HG03175 (cell line): Measurements from ENCODE around the gene ASF1B.

Source experiments
- ATAC-seq: cut with Tn5 transposase; IDR thresholded peaks from one replicate; pipeline ENCODE4 v1.9.1; 2021; ENCODE audit warnings: mild to moderate bottlenecking, moderate library complexity; ENCODE audit not compliant: unreplicated experiment

Gene ASF1B

DNA sequence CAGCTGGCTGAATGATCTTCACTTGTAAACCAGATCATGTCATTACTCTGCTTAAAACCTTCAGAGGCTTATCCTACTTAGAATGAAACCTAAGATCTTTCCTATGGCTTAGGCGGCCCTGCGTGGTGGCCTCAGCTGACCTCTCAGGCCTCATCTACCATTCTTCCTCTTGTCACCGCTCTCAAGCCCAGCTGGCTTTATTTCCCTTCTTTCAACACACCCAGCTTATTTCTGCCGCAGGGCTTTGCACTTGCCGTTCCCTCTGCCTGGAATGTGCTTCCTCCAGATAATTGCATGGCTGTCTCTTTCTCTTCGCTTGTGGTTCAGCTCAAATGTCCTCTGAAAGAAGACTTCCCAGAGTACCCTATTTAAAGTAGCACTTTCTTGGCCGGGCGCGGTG is 3.6 kb upstream of the ASF1B start:
- no peak for ATAC-seq

DNA sequence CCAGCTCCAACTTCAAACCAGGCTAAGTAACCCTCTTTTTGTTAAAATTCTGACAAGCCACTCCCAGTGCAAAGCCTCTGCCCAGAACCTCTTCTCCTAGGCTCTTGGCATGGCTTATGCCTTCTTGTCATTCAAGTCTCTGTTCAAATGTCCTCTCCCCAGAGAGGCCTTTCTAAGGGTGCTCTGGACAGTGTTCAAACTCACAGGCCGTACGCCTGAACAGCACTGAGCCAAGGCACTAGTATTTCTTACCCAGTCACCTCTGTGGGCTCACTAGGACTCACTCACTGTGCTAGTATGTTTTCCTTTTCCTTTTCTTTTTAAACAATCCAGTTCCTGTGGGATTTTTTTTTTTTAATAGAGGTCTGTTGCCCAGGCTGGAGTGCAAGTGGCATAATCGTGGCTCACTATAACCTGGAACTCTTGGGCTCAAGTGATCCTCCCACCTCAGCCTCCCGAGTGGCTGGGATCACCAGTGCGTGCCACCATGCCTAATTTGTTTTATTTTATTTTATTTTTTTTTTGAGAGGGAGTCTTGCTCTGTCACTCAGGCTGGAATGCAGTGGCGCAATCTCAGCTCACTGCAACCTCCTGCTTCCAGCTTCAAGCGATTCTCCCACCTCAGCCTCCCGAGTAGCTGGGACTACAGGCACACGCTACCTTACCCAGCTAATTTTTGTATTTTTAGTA is 2.3 kb upstream of the ASF1B start:
- no peak for ATAC-seq

DNA sequence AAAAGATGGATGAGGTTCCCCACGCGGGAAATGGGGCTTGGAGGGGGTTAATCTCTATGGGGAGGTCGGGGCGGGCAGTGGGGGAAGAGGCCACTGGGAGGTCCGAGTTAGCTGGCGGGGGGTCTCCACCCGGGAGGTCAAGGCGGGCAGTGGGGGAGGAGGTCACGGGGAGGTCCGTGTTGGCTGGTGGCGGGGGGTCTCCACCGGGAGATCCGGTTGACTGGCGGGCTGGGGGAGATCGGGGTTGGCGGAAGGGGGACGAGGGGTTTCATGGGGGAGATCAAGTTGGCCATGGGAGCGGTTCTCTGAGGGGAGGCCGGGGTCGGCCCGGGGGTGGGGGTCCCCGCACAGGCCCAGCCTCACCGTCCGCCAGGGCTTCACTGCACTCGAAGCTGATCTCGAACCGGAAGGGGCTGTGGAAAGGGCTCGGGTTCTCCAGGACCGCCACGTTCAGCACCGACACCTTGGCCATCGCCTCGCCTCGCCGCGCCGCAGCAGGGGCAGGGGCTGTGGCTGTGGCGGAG is 342 bp downstream of the ASF1B start:
- no peak for ATAC-seq

DNA sequence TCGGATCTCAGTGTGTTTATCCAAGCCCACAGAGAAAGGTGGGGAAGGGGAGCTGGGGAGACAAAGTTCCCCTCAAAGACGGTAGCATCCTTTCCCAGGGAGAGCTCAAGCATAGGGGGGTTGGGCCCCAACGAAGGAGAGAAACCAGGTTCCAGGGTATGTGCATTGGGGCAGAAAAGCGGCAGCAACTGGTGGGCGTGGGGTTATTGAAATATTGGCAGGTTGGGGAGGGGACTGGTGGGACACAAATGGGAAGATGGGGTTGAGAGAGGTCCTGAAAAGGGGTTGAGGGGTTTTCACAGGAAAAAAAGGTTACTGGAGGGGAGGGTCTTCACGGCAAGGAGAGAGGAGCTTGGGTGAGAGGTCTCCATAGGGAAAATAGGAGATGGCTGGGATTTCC is 1.0 kb downstream of the ASF1B start:
- no peak for ATAC-seq

DNA sequence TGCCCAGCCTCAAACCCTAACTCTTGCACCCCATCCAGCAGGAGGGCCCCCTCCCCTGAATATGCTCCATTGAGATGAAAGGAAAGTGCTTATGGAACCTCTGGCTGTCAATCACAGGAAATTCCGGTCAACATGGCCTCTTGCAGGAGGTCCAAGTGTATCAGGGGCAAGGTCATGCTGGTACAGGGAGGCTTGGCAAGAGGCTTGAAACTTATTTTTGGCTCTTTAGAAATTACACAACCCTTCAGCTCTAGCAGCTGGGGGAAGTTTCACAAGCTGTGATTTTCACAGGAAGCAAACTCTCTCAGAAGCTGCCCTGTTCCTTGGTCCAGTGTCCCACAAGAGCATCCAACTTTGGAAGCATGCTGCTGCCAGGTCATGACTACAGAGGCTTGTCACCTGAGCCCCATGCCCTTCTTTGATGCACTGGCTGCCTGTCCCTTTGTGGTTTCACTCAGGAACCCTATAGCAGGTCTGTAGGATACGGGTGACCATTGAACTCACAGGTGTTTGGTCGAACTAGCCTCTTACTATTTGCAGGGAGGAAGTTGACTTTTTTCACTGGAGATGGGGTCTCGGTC is 8.4 kb downstream of the ASF1B start:
- ATAC-seq, result no peak

DNA sequence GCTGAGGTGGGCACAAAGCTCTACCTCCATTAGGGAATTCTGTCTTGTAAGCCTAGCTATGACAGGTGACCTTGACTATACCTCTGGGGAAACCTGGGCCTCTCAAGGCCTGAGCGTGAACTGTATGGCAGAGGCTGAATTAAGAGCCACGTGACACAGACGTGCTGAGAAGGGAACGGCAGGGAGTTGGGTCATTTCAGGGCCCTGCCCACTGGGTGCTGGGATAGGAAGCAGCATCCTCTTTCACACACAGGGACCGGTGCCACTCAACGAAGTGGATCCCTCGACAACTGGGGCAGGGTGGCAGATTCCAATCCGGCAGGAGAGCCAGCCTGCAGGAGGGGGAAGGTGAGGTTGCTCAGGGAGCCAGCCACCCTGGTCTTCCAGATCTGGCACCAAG is 9.2 kb downstream of the ASF1B start:
- ATAC-seq, result no peak

DNA sequence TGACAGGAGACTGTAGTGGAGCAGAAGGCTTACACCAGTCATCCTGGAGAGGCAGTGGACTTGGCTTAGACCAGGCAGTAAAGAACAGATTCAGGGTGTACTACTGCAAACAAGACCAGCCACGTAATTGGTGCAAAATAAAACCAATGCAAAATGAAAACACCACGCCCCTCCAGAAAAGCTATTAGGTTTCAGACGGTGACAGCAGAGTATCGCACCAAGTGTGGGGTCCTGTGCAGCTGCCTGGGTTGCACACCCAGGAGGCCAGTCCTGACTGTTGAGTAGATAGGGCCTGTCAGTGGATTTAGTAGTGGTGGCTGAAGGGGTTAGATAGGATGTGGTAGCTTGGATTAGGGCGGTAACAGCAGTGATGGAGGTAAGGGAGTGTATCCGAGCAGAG is 13.5 kb downstream of the ASF1B start:
- no peak for ATAC-seq

DNA sequence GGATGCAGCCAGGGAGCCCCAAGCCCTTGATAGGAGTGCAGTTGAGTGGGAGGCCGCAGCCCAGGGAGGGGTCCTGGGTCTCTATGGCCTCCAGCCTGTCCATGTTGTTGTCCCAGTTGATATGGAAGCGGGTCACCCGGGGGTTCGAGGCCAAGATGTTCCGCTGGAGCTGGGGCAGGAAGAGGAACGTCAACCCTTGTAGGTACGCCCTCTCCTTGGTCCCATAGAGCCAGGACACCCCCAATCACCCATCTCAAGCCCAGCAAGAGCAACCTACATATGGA is 15.9 kb downstream of the ASF1B start:
- no peak for ATAC-seq

DNA sequence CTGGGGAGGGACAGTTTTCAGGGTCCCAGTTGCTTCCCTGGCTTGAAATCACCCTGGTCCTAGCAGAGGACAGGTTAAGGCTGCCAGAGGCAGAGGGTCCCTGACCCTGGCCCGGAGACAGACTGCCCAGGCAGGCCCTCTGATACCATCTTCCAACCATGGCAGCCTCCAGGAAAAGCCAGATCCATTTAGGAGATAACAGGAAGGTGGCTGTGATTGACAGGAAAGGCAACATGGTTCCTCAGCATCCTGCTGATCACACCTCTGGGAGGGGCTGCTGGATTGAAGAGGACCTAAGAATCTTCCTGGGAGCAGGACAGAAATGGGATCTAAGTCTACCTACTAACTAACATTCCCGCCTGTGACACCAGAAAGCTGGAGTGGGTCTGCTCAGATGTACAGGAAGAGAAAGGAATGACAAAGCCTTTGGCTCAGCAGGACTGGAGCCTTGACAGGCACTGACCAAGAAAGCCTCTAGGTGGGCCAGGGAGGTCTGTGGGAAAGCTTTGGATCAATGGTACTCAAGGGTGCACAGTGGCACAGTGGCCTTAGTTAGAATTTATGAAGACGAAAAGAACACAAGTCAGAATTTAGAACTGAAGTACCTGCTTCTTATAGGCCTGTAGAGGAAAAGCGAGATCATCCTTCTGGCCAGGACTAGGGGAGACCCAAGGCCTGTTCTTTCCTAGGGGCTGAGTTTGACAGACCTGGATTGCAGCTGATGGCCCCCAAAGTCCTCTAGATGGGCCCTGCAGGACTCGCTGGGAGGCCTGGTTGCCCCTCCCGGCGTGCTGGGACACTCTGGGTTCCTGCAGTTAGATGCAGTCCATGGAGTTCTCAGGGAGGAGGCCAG is 16.5 kb downstream of the ASF1B start:
- no peak for ATAC-seq

DNA sequence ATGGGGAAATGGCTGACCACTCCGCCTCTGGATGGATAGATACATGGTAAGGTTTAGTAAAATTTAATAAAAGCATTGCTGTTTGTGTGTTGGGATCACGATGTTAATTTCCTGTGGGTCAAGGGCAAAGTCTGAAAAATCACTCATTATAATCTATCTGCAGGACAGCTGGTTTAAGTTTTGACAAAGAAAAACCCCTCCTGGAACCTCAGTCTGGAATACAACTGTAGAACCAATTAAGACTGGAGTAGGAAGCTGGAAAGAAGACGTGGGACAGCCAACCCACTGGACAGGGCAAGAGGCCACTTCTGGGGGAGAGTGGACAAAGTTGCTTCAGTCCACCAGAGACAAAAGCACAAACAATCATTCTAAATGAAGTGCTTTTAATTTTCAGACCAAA is 17.2 kb downstream of the ASF1B start:
- ATAC-seq, result no peak

DNA sequence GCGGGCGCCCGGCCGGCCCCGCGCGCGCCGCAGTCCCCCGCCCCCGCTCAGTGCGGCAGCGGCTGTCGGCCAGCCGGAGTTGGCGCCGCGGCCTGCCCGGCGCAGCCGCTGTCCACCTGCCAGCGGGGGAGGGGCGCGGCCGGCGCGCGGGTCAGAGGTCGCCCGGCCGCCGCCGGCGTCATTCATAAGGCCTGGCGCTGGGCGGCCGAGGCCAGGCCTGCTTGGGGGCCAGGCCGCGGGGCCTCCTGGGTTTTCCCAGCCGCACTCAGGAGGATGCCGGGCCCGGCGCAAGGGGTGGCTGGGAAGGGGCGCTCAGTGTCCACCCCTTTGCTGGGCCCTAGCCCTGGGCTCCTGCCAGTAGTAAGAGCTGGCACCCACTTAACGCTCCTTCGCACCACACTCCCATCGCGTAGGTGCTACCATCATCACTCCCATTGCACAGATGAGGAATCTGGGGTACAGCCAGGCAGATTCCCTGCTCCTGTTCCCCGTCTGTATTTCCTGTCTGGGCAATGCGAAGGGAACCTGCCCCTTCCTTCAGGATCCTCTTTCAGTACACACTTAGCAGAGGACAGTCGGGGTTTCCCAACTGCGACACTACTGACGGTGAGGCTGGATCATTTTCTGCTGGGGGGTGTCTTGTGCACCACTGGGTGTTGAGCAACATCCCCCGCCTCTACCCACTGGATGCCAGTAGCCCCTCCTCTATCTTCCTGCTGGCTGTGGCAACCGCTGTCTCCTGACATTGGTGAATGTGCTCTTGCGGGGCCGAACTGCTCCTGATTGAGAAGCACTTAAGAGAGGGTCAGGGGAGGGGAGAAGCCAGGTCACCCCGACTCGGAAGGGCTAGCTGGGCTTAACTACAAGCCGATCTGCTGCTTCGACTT is 18.0 kb downstream of the ASF1B start:
- peak; percentile 27 for ATAC-seq

DNA sequence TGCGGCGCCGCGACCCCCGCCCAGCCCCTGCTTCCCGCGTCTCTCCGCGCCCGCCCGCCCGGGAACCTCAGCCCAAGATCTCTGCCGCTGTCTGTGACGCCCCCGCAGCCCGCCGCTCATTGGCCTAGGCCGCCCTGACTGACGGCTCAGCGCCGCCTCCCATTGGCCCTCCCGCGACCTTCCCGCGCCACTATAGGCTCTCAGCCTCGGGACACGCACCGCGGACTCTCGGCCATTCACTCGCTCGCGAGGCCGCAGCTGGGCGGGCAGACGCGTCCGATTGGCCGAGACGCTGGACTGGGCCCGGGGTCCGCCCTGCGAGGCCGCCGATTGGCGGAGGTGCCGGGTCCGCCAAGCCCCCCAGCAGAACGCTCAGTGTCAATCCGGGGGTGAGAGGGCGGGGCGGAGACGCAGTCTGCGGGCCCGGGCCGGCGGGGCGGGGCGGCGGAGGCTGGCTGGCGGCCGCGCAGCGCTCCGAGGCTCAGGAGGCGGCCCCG is 18.7 kb downstream of the ASF1B start, which contains the start of gene PRKACA:
Gene PRKACA, minus strand, starts transcription at position 95 of the 497 bp plus-strand sequence. CDS start 215 bp downstream, outside the sequence.
- ATAC-seq, result peak; percentile 89

DNA sequence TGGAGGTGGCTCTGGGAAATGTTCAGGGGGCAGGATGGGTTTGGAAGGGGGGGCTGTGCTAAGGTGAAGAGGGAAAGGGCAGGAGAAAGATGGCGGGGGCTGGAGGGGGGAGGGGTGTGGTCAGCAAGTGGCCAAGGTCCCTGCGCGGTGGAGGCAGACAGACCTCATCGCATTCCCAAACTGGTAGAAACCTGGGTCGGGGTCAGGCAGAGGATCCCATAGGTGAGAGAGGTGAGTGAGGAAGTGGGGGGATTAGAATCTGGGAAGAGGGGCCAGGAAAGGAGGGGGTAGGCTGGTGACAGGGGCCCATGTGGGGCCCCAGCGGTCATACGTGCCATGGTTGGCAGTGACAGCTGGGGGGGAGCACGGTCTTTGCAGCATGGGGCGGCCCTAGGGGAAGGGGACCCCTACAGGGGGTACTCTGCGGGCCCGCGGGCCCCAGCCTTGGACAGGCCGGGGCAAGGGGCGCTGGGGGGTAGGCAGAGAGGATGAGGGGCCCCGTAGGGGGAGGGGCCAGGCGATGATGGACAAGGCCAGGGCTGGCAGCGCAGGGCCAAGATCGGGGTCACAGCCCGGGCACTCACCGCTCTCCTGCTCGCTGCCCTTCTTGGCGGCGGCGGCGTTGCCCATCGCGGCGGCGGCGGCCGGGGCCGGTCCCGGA is 19.3 kb downstream of the ASF1B start:
- peak; percentile 8 for ATAC-seq

DNA sequence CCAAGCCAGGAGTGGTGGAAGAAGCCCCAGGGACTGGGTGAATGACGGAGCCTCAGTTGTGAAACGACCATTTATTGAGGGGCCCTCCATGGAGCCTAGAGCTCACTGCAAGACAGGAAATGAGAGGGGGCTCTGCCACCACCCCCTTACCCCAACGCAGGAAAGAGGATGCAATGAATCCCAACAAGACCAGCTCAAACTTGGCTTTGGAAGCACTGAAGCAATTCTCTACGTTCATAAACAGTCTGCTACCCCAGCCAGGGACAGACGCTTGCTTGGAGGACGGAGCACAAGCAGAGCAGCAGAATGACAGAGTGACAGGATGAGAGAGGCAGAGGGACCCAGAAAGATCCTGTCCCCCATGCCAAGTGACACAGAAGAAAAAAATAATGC is 19.9 kb downstream of the ASF1B start:
- ATAC-seq, result no peak

DNA sequence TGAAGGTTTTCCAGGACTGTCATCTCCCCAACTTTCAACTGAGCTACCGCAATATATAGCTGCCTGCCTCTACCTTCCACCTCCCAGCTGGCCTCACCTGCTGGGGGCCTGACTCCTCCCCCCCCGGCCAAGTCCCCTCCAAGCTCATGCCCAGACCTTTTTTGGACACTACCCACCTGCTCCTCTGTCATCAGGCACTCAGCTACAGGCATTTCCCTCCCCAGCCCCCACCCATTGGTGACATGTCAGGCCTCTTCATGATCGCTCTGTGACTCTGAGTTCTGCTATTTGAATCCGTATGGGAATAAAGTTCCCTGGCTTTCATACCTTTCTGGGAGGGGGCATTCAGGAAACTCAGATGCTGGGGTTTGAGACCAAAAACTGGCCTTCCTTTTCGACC is 20.6 kb downstream of the ASF1B start:
- ATAC-seq, result no peak

DNA sequence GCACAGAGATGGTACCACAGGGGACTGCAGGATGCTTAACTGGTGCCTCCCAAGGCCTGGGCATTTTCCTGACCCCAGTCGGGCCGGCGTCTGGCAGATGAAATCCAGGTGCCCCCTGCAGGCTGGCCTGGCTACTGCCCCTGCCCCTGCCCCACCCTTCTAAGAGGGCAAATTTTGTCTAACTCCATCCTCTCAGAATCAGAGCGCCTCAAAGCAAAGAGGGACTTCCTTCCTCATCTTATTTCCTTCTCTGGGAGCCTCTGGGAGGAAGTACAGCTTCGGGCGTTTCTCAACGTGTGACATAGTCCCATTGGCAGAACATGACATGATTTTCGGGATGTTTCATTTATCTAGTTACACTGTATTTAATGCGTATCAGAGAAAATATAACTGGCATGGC is 21.5 kb downstream of the ASF1B start:
- no peak for ATAC-seq

DNA sequence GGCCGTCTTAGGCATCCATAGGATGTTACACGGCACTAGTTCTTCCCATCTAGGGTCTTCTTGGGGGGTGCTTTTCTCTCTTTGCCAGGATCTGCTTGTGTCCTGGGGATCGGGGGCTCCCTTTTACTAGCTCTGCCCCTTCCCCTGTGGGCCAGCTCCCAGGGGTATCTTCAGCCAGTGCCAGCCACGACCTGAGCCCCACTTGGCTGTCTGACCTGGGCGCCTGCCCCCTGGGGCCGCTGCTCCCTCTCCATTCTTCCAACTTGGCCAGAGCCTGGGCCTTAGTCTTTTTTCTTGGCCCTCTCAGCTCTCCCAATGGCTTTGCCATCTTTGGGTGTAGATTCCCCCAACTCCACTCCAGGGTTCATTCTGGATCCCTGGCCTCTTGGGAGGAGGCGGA is 21.9 kb downstream of the ASF1B start:
- ATAC-seq, result no peak

DNA sequence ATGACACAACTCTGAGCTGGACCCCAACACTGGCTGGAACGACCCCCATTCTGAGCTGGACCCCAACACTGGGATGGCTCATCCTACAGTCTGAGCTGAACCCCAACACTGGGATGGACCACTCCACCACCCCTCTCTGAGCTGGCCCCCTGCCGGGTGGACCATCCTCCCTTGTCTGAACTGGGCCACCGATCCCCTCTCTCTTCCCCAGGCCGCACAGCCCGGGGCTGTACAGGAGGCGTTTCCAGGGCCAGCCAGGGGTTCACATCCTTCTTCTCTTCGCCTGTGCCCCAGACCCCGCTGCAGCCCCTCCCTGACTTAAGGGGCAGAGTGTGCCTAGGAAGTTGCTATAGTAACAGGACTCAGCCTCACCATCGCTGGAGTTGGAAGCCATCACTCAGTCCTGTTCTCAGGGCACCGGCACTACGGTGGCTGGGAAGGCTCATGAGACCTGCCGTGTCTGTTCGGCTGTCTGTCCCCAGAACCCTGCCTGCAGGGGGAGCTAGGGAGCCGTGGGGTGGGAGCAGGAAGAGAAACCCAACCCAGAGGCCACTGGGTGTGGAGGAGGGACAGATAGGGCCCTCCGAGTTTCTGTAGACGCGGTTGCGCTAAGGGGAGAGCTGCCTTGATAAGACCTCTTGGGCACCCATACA is 22.5 kb downstream of the ASF1B start:
- no peak for ATAC-seq

DNA sequence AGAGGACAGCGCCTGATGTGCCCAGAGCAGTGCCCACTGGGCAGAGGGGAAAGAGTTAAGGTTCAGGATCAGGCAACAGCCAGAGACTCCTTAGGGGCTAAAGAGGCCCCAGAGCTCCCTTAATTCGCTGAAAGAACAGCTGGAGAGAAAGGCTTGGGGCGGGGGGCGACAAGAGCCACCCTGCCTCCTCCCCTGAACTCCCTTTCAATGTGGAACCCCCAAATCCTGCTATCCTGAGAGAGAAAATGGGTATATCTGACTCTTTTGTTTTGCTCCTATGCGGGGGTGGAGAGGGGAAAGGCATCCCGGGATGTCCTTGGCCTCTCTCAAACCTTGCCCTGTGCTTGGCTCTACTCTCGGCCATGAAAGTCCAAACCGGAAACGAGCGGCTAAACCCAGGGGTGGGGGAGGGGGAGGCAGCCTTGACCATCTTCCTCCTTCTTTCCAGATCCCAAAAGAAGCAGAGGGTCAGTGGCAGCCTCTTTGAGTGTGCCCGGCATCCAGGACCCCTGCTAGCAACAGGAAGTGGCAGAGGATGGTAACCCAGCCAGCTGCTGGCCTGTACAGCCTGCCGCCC is 23.5 kb downstream of the ASF1B start:
- no peak for ATAC-seq
